Fibroblast of lung (primary cell): ENCODE measurements around the gene DPYSL4. TPM values are rescaled to one million over a fixed set of nuclear protein-coding genes. Genes with fewer than 3 reads are reported as not detected.
"Not testable (repeated sequence)": the region's sequence is repeated elsewhere in the genome, so short reads cannot be mapped to it uniquely, and the experiment has no call there.

ENCODE experiments used
- DNase-seq, 2 donors: peaks; one replicate each; pipeline versions ENCODE4 v3.0.0 to v3.0.0-alpha.2; 2010; ENCODE audit warnings: low read depth in 2 of 2
- H2AFZ ChIP-seq: 2 replicates; pipeline ENCODE4 v1.5.1; 2012; ENCODE audit warnings: low read length, control low read depth, inconsistent platforms
- H3K27ac ChIP-seq: 2 replicates; pipeline ENCODE4 v1.5.1; 2011; ENCODE audit warnings: low read length, control low read depth; ENCODE audit not compliant: insufficient read depth
- H3K27me3 ChIP-seq: 2 replicates; pipeline ENCODE4 v1.5.1; 2011; ENCODE audit warnings: mild to moderate bottlenecking, low read length; ENCODE audit not compliant: control insufficient read depth, insufficient read depth
- H3K36me3 ChIP-seq: 2 replicates; pipeline ENCODE4 v1.5.1; 2011; ENCODE audit warnings: low read length; ENCODE audit not compliant: control insufficient read depth, insufficient read depth
- H3K4me1 ChIP-seq: 2 replicates; pipeline ENCODE4 v1.5.1; 2011; ENCODE audit warnings: low read length; ENCODE audit not compliant: control insufficient read depth, insufficient read depth; ENCODE audit errors: extremely low read depth
- H3K4me2 ChIP-seq: 2 replicates; pipeline ENCODE4 v1.5.1; 2011; ENCODE audit warnings: low read length, control low read depth; ENCODE audit not compliant: insufficient read depth; ENCODE audit errors: extremely low read depth
- H3K4me3 ChIP-seq, 4 experiments: fragments of 200-600 bp in 1 of 4; sonication (generic) in 1 of 4; replicated peaks in 1 of 4; 2 replicates each; pipeline ENCODE4 v1.5.1; 2011 to 2016; ENCODE audit warnings: low read length in 4 of 4, low read depth in 3 of 4, mild to moderate bottlenecking in 3 of 4, control low read depth in 2 of 4, inconsistent platforms in 1 of 4, mixed read lengths in 1 of 4; ENCODE audit not compliant: insufficient read depth in 1 of 4; ENCODE audit errors: control extremely low read depth in 1 of 4
- H3K79me2 ChIP-seq: 2 replicates; pipeline ENCODE4 v1.5.1; 2012; ENCODE audit warnings: mild to moderate bottlenecking, low read length, inconsistent platforms; ENCODE audit not compliant: control insufficient read depth, insufficient read depth
- H3K9ac ChIP-seq: 2 replicates; pipeline ENCODE4 v1.5.1; 2011; ENCODE audit warnings: mild to moderate bottlenecking, low read length, control low read depth; ENCODE audit not compliant: insufficient read depth
- H3K9me3 ChIP-seq: 2 replicates; pipeline ENCODE4 v1.5.1; 2012; ENCODE audit warnings: low read depth, low read length; ENCODE audit not compliant: control insufficient read depth, insufficient read depth
- H4K20me1 ChIP-seq: 2 replicates; pipeline ENCODE4 v1.5.1; 2011; ENCODE audit warnings: low read length; ENCODE audit not compliant: control insufficient read depth, insufficient read depth; ENCODE audit errors: extremely low read depth
- EZH2 ChIP-seq: IDR thresholded peaks from 2 replicates; pipeline ENCODE4 v1.5.1; 2012; ENCODE audit warnings: low read length, control low read depth, mild to moderate bottlenecking; ENCODE audit errors: missing control alignments
- polyA plus RNA-seq, 2 donors: library from polyadenylated mRNA; depleted of rRNA in 1 of 2; stranded (reverse) in 1 of 2; unstranded in 1 of 2; fragments of >200 nt; gene quantifications; 2 replicates each; pipeline ENCODE4 v1.2.1, GENCODE V29; 2011 to 2012; ENCODE audit warnings: missing spikeins in 1 of 2
- total RNA-seq: library from RNA; depleted of rRNA; stranded (reverse); fragments of >200 nt; gene quantifications from 2 replicates; pipeline ENCODE4 v1.2.1, GENCODE V29; 2014
- TF ChIP-seq, protein P1 (sequence below), 2 donors: IDR thresholded peaks in 1 of 2; conservative IDR thresholded peaks in 1 of 2; 1 replicate in 1 of 2; 2 replicates in 1 of 2; pipeline ENCODE4 v1.5.1; 2011 to 2012; ENCODE audit warnings: low read length in 2 of 2, control low read depth in 1 of 2, inconsistent platforms in 1 of 2, low read depth in 1 of 2, mild to moderate bottlenecking in 1 of 2

The DPYSL4 gene
- total and polyA plus RNA-seq, 2 donors (not counting 1 experiment from before 2014, with no cell fraction given): 0.83 to 1.4 TPM

DNA sequence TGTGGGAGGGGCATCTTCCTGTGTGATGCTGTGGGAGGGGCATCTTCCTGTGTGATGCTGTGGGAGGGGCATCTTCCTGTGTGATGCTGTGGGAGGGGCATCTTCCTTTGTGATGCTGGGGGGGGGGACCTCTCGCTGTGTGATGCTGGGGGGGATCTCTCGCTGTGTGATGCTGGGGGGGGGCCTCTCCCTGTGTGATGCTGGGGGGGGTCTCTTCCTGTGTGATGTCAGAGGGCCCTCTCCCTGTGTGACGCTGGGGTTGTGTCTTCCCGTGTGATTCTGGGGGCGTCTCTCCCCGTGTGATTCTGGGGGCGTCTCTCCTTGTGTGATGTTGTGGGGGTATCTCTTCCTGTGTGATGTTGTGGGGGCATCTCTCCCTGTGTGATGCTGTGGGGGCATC, 27.9 kb upstream of the DPYSL4 start:
- TF ChIP-seq EZH2: no peak
- TF ChIP-seq, protein P1, sequence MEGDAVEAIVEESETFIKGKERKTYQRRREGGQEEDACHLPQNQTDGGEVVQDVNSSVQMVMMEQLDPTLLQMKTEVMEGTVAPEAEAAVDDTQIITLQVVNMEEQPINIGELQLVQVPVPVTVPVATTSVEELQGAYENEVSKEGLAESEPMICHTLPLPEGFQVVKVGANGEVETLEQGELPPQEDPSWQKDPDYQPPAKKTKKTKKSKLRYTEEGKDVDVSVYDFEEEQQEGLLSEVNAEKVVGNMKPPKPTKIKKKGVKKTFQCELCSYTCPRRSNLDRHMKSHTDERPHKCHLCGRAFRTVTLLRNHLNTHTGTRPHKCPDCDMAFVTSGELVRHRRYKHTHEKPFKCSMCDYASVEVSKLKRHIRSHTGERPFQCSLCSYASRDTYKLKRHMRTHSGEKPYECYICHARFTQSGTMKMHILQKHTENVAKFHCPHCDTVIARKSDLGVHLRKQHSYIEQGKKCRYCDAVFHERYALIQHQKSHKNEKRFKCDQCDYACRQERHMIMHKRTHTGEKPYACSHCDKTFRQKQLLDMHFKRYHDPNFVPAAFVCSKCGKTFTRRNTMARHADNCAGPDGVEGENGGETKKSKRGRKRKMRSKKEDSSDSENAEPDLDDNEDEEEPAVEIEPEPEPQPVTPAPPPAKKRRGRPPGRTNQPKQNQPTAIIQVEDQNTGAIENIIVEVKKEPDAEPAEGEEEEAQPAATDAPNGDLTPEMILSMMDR (conservative IDR thresholded peaks at IDR 0.05 in 1 of 2, IDR thresholded peaks at IDR 0.05 in 1 of 2; ENCODE audit: low read depth in 1 of 2, low read length in 2 of 2): no peak
- no peaks in the 10 kb centered on the region for H3K9me3 ChIP-seq
- H3K79me2 ChIP-seq: no peaks in the 10 kb centered on the region
- H3K27me3 ChIP-seq: no peaks in the 10 kb centered on the region
- no peak overlapping the region for H2AFZ ChIP-seq
- H4K20me1 ChIP-seq: no peaks in the 10 kb centered on the region
- H3K27ac ChIP-seq: no peak overlapping the region
- no peak overlapping the region for H3K4me2 ChIP-seq
- H3K36me3 ChIP-seq: no peaks in the 10 kb centered on the region
- no peak for DNase-seq
- no peak overlapping the region for H3K9ac ChIP-seq
- H3K4me1 ChIP-seq: no peaks in the 10 kb centered on the region
- no peak overlapping the region for H3K4me3 ChIP-seq

DNA sequence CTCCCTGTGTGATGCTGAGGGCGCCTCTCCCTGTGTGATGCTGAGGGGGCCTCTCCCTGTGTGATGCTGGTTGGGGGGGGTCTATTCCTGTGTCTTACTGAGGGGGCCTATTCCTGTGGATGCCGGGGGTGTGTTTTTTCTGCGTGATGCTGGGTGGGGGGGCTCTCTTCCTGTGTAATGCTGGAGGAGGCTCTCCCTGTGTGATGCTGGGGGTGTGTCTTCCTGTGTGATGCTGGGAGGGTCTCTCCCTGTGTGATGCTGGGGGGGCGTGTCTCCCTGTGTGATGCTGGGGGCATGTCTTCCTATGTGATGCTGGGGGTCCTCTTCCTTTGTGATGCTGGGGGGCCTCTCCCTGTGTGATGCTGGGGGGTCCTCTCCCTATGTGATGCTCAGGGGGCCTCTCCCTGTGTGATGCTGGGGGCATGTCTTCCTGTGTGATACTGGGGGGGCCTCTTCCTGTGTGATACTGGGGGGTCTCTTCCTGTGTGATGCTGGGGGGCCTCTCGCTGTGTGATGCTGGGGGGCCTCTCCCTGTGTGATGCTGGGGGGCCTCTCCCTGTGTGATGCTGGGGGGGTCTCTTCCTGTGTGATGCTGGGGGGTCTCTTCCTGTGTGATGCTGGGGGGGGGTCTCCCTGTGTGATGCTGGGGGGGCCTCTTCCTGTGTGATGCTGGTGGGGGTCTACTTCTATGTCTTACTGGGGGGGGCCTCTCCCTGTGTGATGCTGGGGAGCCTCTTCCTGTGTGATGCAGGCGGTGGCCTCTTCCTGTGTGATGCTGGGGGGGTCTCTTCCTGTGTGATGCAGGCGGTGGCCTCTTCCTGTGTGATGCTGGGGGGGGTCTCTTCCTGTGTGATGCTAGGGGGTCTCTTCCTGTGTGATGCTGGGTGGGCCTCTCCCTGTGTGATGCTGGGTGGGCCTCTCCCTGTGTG, 27.2 kb upstream of the DPYSL4 start:
- not testable (repeated sequence) for H3K9ac ChIP-seq, DNase-seq, H3K36me3 ChIP-seq, H4K20me1 ChIP-seq, H3K79me2 ChIP-seq, H3K4me3 ChIP-seq, H3K27ac ChIP-seq, H3K27me3 ChIP-seq, H3K4me1 ChIP-seq, H3K4me2 ChIP-seq, H3K9me3 ChIP-seq, H2AFZ ChIP-seq

DNA sequence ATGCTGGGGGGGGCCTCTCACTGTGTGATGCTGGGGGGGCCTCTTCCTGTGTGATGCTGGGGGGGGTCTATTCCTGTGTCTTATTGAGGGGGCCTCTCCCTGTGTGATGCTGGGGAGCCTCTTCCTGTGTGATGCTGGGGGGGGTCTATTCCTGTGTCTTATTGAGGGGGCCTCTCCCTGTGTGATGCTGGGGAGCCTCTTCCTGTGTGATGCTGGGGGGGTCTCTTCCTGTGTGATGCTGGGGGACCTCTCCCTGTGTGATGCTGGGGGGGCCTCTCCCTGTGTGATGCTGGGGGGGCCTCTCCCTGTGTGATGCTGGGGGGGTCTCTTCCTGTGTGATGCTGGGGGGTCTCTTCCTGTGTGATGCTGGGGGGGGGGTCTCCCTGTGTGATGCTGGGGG, 26.5 kb upstream of the DPYSL4 start:
- H3K9me3 ChIP-seq, H2AFZ ChIP-seq, H3K4me2 ChIP-seq, H3K36me3 ChIP-seq, DNase-seq, H3K9ac ChIP-seq, H3K27me3 ChIP-seq, H4K20me1 ChIP-seq, H3K79me2 ChIP-seq, H3K27ac ChIP-seq, H3K4me1 ChIP-seq, H3K4me3 ChIP-seq: not testable (repeated sequence)

DNA sequence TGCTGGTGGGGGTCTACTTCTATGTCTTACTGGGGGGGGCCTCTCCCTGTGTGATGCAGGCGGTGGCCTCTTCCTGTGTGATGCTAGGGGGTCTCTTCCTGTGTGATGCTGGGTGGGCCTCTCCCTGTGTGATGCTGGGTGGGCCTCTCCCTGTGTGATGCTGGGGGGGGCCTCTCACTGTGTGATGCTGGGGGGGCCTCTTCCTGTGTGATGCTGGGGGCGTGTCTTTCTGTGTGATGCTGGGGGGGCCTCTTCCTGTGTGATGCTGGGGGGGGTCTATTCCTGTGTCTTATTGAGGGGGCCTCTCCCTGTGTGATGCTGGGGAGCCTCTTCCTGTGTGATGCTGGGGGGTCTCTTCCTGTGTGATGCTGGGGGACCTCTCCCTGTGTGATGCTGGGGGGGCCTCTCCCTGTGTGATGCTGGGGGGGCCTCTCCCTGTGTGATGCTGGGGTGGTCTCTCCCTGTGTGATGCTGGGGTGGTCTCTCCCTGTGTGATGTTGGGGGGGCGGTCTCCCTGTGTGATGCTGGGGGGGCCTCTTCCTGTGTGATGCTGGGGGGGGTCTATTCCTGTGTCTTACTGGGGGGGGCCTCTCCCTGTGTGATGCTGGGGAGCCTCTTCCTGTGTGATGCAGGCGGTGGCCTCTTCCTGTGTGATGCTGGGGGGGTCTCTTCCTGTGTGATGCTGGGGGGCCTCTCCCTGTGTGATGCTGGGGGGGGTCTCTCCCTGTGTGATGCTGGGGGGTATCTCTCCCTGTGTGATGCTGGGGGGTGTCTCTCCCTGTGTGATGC, 25.7 kb upstream of the DPYSL4 start:
- H3K9me3 ChIP-seq, H3K9ac ChIP-seq, H3K27me3 ChIP-seq, H3K4me3 ChIP-seq, H3K36me3 ChIP-seq, H3K4me2 ChIP-seq, H4K20me1 ChIP-seq, H3K4me1 ChIP-seq, H3K79me2 ChIP-seq, DNase-seq, H2AFZ ChIP-seq, H3K27ac ChIP-seq: not testable (repeated sequence)
